Measurements from ENCODE around the gene DISC1. TPM values are rescaled to one million over a fixed set of nuclear protein-coding genes. Genes with fewer than 3 reads are reported as not detected.

DISC1 gene
- total RNA-seq, 1 experiment from 2014 or later: 0.36 TPM

DNA sequence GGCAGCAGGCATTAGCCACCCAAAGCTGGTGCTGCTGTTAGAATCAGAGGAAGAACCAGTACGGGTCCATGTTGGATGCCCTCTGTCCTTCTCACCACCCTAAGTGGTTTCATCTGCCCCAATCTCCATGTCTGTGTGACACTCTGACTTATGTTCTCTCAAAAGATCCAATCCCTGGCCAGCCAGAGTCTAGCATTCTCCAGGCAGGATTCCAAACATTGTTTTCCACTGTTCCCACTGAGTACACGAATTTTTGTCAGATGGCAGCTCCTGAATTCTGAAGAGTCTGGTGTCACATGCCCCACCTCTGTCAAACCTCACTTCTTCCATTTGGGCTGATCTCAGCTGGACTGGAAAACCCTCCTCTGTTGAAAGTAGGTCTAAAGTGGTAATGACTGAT, 166.0 kb downstream of the DISC1 start:
- TF ChIP-seq, protein P1, sequence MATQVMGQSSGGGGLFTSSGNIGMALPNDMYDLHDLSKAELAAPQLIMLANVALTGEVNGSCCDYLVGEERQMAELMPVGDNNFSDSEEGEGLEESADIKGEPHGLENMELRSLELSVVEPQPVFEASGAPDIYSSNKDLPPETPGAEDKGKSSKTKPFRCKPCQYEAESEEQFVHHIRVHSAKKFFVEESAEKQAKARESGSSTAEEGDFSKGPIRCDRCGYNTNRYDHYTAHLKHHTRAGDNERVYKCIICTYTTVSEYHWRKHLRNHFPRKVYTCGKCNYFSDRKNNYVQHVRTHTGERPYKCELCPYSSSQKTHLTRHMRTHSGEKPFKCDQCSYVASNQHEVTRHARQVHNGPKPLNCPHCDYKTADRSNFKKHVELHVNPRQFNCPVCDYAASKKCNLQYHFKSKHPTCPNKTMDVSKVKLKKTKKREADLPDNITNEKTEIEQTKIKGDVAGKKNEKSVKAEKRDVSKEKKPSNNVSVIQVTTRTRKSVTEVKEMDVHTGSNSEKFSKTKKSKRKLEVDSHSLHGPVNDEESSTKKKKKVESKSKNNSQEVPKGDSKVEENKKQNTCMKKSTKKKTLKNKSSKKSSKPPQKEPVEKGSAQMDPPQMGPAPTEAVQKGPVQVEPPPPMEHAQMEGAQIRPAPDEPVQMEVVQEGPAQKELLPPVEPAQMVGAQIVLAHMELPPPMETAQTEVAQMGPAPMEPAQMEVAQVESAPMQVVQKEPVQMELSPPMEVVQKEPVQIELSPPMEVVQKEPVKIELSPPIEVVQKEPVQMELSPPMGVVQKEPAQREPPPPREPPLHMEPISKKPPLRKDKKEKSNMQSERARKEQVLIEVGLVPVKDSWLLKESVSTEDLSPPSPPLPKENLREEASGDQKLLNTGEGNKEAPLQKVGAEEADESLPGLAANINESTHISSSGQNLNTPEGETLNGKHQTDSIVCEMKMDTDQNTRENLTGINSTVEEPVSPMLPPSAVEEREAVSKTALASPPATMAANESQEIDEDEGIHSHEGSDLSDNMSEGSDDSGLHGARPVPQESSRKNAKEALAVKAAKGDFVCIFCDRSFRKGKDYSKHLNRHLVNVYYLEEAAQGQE (IDR thresholded peaks at IDR 0.05; ENCODE audit: insufficient read depth in 1 of 2, low read depth in 2 of 2, low read length in 1 of 2): no peak
- TF ChIP-seq SIN3A (IDR thresholded peaks at IDR 0.05; ENCODE audit: borderline replicate concordance, insufficient read depth, low read depth, low read length) (no peak), POLR2AphosphoS5 (IDR thresholded peaks at IDR 0.05; ENCODE audit: low read depth, low read length) (no peak), TCF7L2 (IDR thresholded peaks at IDR 0.05; ENCODE audit: low read depth, low read length) (no peak)
- TF ChIP-seq, protein P2, sequence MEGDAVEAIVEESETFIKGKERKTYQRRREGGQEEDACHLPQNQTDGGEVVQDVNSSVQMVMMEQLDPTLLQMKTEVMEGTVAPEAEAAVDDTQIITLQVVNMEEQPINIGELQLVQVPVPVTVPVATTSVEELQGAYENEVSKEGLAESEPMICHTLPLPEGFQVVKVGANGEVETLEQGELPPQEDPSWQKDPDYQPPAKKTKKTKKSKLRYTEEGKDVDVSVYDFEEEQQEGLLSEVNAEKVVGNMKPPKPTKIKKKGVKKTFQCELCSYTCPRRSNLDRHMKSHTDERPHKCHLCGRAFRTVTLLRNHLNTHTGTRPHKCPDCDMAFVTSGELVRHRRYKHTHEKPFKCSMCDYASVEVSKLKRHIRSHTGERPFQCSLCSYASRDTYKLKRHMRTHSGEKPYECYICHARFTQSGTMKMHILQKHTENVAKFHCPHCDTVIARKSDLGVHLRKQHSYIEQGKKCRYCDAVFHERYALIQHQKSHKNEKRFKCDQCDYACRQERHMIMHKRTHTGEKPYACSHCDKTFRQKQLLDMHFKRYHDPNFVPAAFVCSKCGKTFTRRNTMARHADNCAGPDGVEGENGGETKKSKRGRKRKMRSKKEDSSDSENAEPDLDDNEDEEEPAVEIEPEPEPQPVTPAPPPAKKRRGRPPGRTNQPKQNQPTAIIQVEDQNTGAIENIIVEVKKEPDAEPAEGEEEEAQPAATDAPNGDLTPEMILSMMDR (IDR thresholded peaks at IDR 0.05): no peak
- Histone ChIP-seq H3K4me3 (ENCODE audit: low read depth in 2 of 2, low read length in 2 of 2) (no peak overlapping the region), H3K36me3 (ENCODE audit: control insufficient read depth, insufficient read depth, low read length) (no peaks in the 10 kb centered on the region), H3K27ac (ENCODE audit: low read length) (no peak overlapping the region), H3K9me3 (ENCODE audit: control insufficient read depth, insufficient read depth, low read depth, low read length) (no peaks in the 10 kb centered on the region), H3K4me1 (ENCODE audit: control insufficient read depth, insufficient read depth, low read length) (no peaks in the 10 kb centered on the region), H3K27me3 (ENCODE audit: control insufficient read depth, insufficient read depth, low read length) (no peaks in the 10 kb centered on the region)
- DNase-seq (ENCODE audit: low read depth, low spot score) (no peak), ATAC-seq (no peak)
- ChIA-PET CTCF (no interaction called here), POLR2A (no interaction called here)
- intact Hi-C loops (cut with micrococcal nuclease; ENCODE audit: unreplicated experiment): no loop called here
- BruUV-seq (replicated peaks): no TSS peak
- in situ Hi-C loops (cut with HindIII; ENCODE audit: low pct_unique_long_range_greater_than_20kb, low sequenced_read_pairs): no loop called here

DNA sequence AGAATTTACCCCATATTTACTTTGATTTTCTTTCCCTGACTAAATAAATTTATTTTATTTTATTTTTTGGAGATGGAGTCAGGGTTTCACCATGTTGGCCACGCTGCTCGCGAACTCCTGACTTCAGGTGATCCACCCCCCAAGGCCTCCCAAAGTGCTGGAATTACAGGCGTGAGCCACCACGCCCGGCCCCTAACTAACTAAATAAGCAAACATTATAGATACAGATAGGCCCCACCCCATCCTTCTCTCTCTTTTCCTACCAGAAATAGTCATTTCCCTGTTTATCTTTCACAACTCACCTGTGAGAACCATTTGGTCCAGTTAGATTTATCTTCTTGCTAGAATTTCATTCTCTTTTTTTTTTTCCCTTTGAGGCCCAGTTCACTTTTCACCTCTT, 167.3 kb downstream of the DISC1 start:
- H3K36me3 ChIP-seq (ENCODE audit: control insufficient read depth, insufficient read depth, low read length): no peaks in the 10 kb centered on the region
- no peaks in the 10 kb centered on the region for H3K27me3 ChIP-seq (ENCODE audit: control insufficient read depth, insufficient read depth, low read length)
- H3K27ac ChIP-seq (ENCODE audit: low read length): no peak overlapping the region
- ChIA-PET CTCF (no interaction called here), POLR2A (no interaction called here)
- BruUV-seq (replicated peaks): no TSS peak
- H3K4me3 ChIP-seq (ENCODE audit: low read depth in 2 of 2, low read length in 2 of 2): no peak overlapping the region
- H3K4me1 ChIP-seq (ENCODE audit: control insufficient read depth, insufficient read depth, low read length): no peaks in the 10 kb centered on the region
- intact Hi-C loops (cut with micrococcal nuclease; ENCODE audit: unreplicated experiment): no loop called here
- in situ Hi-C loops (cut with HindIII; ENCODE audit: low pct_unique_long_range_greater_than_20kb, low sequenced_read_pairs): no loop called here
- TF ChIP-seq TCF7L2 (IDR thresholded peaks at IDR 0.05; ENCODE audit: low read depth, low read length): no peak
- TF ChIP-seq, protein P1 (IDR thresholded peaks at IDR 0.05; ENCODE audit: insufficient read depth in 1 of 2, low read depth in 2 of 2, low read length in 1 of 2): no peak
- no peak for TF ChIP-seq POLR2AphosphoS5 (IDR thresholded peaks at IDR 0.05; ENCODE audit: low read depth, low read length)
- TF ChIP-seq SIN3A (IDR thresholded peaks at IDR 0.05; ENCODE audit: borderline replicate concordance, insufficient read depth, low read depth, low read length): no peak
- TF ChIP-seq, protein P2 (IDR thresholded peaks at IDR 0.05): no peak
- DNase-seq (ENCODE audit: low read depth, low spot score) (no peak), ATAC-seq (no peak)
- no peaks in the 10 kb centered on the region for H3K9me3 ChIP-seq (ENCODE audit: control insufficient read depth, insufficient read depth, low read depth, low read length)
